GM08714 (cell line): ENCODE results near the gene SETBP1.

Source experiments
- H3K4me3 ChIP-seq: fragments of 200-500 bp; sonication (Bioruptor generic); 2 replicates; pipeline ENCODE4 v1.5.1; 2014; ENCODE audit warnings: mild to moderate bottlenecking, low read length, inconsistent platforms
- ZNF274 ChIP-seq: IDR thresholded peaks from 2 replicates; pipeline ENCODE4 v1.6.1; 2012; ENCODE audit warnings: mild to moderate bottlenecking, low read depth, low read length

The SETBP1 gene

DNA sequence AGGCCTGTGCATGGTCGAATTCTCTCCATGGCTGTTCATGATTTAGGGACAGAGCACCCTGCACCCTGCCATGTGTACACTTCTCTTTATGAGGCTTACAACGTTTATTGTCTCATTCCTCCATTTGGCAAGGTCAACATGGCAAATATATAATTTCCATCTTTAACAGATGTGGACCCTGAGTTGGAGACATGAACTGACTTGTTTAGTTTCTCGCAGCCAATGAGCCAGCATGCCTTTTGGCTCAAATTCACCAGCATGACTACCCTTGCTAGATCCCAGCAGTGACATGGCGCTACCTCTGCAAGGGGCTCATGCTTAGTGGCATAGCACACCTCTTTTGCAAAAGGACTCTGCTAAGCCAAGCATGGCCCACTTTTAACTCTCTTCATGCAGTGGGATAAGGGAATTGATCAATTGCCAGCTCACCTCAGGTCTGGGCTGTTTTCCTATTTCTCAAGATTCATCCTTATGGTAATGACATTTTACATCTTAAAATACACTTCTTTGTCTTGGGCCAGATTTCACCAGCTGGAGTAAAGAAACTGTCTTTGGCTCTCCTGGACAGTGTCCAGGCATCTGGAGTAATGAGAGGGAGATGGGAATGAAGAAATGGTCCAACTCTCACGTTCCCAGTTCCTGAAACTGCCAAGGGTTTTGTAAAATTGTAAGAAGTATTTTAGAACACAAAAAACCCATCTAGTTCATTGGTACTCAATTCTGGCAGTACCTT, 159.5 kb downstream of the SETBP1 start:
- H3K4me3 ChIP-seq, result no peak overlapping the region
- no peak for TF ChIP-seq ZNF274

DNA sequence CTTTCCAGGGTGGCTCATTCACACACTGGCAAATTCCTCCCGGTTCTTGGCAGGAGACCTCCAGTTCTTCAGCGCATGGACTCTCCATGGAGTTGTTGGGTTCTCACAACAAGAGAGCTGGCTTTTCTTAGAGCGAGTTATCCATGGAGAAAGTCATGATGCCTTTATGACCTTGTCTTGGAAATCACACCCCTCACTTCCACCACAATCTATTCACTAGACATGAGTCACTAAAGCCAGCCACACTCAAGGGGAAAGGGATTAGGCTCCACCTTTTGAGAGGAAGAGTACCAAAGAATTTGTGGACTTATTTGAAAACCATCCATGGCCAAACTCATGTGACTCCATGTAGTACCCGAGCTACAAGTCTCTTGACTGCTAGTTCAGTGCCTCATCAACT, 160.5 kb downstream of the SETBP1 start:
- TF ChIP-seq ZNF274, result no peak
- H3K4me3 ChIP-seq, result no peak overlapping the region

DNA sequence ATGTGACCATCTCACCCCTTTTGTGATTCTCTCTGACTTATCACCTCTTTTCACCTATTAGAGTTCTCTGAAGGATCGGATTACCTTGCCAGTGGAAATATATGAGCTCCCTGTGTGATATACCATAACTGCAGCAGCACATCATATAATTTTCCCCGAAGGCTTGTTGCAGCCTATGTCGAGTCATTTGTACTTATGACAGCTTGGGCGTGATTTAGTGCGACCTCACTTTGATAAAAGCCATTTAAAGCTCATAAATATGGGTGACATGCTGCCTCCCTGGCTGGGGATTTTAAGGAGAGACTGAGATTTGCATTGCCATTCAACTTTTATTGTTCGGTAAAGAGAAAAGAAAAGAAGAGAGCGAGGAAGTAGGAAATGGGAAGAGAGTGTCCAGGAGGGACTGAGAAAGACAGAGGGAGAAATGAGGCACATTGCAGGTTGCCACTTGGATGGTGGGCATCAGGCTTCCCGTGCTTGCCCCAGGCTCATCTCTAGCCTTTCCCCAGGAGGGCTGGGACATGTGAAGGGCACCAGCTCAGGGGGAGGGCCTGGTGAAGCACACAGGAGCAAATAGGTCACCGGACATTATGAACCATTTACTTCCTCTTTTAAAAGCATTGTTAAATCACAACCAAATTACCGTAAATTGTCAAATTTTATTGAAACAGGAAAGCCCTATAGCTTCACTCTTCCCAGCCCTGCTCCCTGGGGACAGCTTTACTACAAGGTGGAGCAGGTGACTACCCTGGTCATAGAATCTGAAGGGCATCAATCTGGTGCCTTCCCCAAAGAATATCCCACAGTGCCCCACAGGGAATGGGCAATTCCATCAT, 161.3 kb downstream of the SETBP1 start:
- no peak overlapping the region for H3K4me3 ChIP-seq
- TF ChIP-seq ZNF274, result no peak

DNA sequence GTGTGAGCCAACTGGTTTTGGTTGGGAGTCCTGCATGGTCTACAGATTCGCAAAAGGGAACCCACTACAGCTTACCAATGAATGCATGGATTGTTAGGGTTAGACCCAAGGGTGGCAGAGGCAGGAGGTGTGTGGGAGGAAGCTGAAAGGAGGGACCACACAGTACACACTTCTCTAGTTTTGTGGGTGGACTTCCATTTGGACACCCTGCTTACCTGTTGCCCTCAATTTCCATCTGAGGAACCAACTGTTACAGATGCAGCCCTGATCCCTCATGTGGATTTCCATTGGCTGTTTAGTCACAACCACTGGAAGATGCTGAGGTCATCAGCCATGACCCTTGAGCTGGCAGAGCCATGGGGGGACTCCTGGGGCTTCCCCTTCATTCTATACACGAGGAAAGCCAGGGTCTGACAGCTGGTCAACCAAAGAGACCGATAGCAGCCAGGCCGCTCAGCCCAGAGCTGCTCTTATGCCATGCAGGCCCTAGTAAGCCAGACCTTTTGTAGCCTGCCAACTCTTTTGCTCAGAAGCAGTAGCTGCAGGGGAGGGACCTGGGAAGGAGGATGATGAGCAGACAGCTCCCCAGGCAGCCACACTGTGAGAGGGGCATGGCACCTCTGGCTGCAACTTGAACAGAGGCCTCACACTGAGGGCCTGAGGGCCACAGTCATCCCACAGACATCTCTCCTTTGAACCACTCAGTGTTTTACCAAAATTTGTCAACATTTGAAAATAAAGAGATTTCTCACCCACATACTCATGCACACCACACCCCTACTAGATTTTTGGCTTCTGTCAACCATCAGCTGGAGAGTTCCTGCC, 162.1 kb downstream of the SETBP1 start:
- TF ChIP-seq ZNF274, result no peak
- no peak overlapping the region for H3K4me3 ChIP-seq

DNA sequence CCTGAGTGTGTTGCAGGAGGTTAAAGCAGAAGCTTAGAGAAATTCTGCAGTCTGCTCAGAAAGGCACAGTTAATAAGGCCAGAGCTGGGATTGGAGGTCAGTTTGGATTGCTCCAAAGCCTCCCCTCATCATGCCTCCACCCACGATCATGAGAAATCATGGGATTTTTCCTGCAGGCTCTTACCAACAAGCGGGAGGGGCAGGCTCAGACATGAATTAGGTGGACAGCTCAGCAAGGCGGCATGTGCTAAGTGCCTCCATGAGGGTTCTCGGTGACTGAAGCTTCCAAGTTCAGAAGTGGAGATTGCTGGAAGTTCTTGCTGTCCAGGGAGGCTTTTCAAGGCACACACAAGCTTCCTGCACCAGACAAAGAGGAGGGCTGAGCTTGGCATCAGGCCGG, 163.8 kb downstream of the SETBP1 start:
- H3K4me3 ChIP-seq, result no peak overlapping the region
- TF ChIP-seq ZNF274, result no peak

DNA sequence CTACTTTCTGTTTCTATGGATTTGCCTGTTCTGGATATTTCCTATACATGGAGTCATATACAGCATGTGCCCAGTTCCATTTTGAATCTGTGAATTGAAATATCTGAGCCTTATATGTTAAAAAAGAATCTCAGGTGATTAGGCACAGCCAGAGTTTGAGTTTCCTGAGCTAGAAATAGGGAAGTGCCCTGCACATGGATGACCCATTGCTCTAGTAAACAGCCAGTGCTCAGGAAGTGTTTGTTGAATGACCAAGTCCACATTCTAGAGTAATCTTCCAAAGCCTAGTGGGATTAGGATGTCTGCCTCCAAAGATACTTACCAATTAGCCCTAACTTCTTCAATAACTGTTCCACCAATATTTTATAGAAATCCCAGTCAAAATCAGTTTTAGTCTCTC, 165.8 kb downstream of the SETBP1 start:
- TF ChIP-seq ZNF274, result no peak
- no peak overlapping the region for H3K4me3 ChIP-seq

DNA sequence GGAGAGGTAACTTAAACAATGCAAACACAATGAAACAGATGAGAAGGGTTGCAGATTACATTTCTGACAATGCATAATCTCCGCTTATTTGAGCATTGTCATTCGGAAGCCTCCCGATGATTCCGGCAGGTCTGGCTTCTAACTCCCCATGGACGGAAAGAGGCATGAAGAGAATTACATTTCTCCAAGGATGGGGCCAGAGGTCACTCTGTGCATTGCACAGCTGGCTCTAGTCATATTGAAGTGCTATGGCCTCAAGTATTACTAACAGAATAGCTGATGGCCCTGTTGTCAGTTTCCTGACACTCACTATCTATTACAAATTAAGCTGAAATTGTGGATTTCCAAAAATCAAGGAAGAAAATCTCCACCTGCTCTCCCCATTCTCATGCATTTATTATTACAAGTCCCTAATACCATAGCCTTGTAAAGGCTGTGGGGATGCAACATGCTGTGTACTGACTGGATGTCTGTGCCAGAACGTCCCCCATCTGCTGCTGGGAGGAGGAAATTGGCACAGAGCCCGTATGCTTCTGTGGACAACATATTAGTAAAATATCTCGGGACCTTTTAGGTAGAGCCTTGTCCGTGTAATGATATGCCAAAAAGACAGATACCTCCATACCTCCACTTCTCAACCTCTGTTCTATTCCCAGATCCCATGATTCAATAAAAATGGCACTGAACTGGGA, 168.1 kb downstream of the SETBP1 start:
- no peak for TF ChIP-seq ZNF274
- no peak overlapping the region for H3K4me3 ChIP-seq

DNA sequence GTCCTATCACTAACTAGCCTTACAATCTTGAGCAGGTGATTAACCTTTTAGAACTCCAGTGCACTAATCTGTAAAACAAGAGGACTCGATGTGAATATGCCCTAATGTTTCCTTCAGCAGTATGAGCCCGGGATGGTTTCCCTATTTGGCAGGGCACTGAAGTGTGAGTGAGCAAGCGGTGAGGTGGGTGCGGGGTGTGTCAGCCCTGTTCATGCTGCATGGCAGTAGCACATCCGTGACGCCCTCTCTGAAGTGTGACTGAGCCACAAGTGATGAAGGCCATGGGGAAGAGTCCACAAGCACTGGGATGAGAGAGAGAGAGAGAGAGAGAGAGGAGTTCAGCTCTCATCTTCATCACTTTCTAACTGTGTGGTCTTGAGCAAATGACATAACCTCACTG, 168.7 kb downstream of the SETBP1 start:
- no peak for TF ChIP-seq ZNF274
- no peak overlapping the region for H3K4me3 ChIP-seq

DNA sequence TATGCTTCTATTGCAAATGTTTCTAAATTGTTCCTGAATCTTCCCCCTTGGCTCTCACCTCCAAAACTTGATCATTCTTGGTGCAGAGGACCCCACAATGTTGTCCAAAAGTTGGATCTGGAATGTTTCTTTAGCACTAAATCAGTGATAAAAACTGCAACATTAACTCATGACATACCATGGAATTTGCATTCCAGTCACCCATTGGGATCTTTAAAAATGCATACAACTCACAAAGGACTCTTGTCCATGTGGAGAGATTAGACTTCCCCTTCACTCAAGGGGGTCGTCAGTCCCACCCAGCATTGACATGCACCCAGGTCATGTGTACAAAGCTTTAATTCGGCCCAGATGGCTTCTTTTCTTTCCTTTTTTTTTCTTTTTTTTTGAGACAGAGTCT, 169.3 kb downstream of the SETBP1 start:
- no peak overlapping the region for H3K4me3 ChIP-seq
- TF ChIP-seq ZNF274, result no peak

DNA sequence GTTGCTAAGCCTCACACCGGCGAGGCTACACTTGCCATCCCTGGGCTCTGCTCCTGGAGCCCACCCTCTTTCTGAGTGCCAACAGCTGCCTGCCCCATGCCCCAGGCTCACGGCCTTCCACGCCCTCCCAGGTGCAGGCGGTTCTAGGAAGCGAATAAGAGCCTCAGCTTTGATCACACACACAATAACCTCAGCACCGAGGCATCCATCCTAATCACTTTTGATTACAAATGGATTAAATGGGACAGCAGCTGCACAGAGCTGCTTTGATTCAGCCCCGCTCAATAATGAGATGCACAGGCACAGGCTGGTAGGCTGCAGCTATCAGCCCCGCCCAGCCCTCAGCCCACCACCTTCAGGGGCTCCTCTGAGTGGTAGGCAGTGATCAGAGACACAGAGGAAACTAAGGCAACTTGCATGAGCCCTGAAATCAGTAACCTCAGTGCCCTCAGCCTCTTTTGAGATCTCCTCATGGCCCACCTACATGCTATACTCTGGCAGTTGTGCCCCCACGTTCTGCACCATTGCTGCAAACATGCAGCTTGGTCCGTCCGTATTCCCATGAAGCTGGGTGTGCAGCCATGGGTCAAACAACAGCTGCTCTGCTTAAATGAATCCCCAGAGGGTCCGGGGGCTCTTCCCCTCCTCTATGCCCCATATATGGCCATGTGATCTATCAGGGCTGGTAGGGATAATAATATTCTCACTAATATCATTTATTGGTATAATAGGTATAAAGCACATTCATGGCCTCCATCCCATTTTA, 171.4 kb downstream of the SETBP1 start:
- no peak for TF ChIP-seq ZNF274
- no peak overlapping the region for H3K4me3 ChIP-seq

DNA sequence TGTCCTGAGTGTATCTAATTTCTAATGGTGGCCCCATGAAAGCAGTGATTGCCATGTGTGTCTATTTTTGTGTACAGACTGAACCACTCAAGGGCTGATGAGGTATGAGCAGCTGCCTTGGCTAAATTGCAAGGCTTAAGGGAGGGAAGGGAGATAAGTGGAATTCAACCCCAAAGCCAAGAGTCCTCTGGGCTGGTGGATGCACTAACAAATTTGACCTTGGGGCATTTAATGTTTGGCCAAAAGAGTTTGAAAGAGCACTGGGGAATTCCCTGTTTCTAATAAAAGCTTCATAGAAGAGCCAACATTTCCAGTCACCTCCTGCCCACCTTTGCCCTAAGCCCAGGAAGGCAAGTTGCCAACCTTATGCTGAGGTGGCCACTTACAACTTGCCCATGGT, 172.1 kb downstream of the SETBP1 start:
- no peak for TF ChIP-seq ZNF274
- H3K4me3 ChIP-seq, result no peak overlapping the region

DNA sequence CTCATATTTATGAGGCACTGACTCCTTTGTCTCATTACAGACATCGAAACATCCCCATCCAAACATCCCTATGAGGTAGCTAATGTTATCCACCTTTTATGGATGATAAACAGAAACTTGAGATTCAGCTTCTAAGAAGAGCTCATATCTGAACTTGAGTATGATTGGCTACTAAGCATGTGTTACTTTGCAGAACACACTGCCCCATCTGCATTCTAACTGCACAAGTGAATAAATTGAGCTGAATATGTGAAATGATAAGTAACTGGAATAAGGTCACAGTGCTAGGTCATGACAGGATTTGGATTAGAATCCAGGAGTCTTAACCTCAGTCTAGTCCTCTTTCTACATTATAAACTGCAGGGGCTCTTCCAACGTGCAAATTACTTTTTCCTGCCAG, 172.7 kb downstream of the SETBP1 start:
- no peak for TF ChIP-seq ZNF274
- H3K4me3 ChIP-seq, result no peak overlapping the region

DNA sequence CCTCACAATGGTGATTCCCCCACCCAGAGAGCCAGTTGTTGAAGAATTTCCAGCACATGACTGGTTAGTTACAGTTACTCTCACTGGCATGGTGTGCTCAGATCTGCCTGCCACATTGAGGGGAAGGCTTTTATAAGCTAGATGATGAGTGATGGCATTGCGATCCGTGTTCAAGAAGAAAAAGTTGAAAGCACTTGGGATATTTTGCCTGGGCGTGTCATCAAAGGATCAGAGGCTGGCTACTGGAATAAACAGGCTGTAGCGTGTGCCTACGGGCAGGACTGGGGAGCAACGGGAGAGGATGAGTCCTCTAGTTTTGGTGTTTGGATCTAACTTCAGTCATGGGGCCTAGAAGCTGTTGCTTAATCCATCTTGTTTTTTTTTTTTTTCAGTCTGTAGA, 175.0 kb downstream of the SETBP1 start:
- TF ChIP-seq ZNF274, result no peak
- H3K4me3 ChIP-seq, result no peak overlapping the region

DNA sequence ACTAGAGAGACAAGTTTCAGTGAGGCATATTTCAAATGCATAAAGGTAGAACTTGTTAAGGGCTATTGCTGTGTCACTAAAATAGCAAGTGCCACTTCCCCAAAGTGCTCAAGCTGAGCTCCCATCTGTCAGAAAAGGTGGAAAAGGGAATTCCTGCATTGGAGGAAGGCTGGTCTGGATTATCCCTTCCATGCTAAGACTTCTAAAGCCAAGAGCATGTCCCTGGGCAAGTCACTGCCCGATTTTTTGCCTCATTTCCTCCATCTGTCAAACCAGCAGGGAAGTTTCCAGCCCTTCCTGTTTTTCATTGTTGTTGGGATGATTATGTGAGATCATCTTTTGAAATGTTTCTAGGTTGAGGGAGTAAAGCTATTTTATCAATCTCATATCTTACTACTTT, 175.5 kb downstream of the SETBP1 start:
- no peak overlapping the region for H3K4me3 ChIP-seq
- TF ChIP-seq ZNF274, result no peak
